ENCODE results near the gene SHH.

DNA sequence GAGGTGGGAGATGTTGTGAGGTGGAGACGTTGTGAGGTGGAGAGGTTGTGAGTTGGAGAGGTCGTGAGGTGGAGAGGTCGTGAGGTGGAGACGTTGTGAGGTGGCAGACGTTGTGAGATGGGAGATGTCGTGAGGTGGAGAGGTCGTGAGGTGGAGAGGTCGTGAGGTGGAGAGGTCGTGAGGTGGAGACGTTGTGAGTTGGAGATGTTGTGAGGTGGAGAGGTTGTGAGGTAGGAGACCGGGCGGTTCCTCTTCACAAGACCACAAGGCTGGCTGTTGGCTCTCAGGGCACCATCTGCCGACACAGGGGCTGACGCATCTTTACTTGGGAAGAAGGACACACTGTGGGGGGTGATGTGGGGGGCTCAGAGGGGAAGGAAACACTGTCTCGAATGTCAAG lies 34.7 kb upstream of the SHH start:
- TF ChIP-seq, protein P1, sequence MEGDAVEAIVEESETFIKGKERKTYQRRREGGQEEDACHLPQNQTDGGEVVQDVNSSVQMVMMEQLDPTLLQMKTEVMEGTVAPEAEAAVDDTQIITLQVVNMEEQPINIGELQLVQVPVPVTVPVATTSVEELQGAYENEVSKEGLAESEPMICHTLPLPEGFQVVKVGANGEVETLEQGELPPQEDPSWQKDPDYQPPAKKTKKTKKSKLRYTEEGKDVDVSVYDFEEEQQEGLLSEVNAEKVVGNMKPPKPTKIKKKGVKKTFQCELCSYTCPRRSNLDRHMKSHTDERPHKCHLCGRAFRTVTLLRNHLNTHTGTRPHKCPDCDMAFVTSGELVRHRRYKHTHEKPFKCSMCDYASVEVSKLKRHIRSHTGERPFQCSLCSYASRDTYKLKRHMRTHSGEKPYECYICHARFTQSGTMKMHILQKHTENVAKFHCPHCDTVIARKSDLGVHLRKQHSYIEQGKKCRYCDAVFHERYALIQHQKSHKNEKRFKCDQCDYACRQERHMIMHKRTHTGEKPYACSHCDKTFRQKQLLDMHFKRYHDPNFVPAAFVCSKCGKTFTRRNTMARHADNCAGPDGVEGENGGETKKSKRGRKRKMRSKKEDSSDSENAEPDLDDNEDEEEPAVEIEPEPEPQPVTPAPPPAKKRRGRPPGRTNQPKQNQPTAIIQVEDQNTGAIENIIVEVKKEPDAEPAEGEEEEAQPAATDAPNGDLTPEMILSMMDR (IDR thresholded peaks at IDR 0.05): no peak
- TF ChIP-seq POLR2A (IDR thresholded peaks at IDR 0.05): no peak

All from testis (tissue), 2 donors.